Caki2 (cell line): ENCODE measurements around the gene BCO2. TPM values are rescaled to one million over a fixed set of nuclear protein-coding genes. Genes with fewer than 3 reads are reported as not detected.
"Not testable (repeated sequence)": the region's sequence is repeated elsewhere in the genome, so short reads cannot be mapped to it uniquely, and the experiment has no call there.

Experiments used
- DNase-seq: peaks from one replicate; pipeline ENCODE4 v3.0.0-alpha.2; 2015; ENCODE audit warnings: low read depth
- in situ Hi-C: cut with HindIII; loops from 2 replicates; pipeline ENCODE4 v1.10.0; 2016; ENCODE audit warnings: low sequenced_read_pairs, low pct_unique_long_range_greater_than_20kb, mixed read lengths
- total RNA-seq: library from RNA; depleted of rRNA; stranded (reverse); fragments of >200 nt; shearing (Covaris generic); gene quantifications from 2 replicates; pipeline ENCODE4 v1.2.3, GENCODE V29; 2014; ENCODE audit warnings: low replicate concordance; rRNA removed

The BCO2 gene
- 8.1 and 8.9 TPM in 2 replicates for total RNA-seq

GRCh38 chr11:112174789-112175598 is at the start of gene BCO2:
BCO2 (plus strand) TSS chr11:112175512; CDS start chr11:112175602, 90 bp downstream.
- peak; percentile 87 for DNase-seq
- in situ Hi-C loops: no loop called here

GRCh38 chr11:112127056-112127455 is 48.3 kb upstream of the BCO2 start:
- in situ Hi-C loops: no loop called here
- no peak for DNase-seq

DNA sequence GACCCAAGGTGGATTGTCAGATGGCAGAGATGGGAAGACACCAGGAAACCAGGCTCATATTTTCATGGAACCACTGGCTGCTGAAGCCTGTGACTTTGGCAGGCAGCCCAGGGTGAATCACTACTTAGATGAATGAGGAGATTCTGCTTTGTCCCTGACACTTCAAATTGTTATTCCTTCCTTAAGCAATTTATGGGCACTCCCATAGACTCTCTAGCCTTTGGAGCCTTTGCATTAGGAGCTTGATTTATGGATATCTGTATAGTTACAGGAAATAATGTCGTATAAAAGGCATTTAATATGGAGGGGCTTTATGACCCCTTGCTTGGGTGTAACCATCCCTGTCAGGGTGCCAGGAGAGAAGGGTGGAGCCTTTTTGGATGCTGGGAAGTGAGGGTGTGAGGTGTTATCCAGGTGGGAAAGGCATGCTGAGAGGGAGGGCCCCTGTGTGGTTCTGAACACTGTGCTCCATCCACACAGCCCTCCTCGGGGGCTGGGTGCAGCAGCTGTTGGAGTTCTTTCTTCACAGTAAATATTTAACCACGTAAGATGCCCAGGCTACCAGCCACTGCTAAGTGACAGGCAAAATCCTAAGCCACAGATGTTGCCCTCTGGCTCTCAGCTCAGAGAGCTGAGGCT is 46.7 kb upstream of the BCO2 start:
- in situ Hi-C loops: no loop called here
- peak; percentile 82 for DNase-seq

DNA sequence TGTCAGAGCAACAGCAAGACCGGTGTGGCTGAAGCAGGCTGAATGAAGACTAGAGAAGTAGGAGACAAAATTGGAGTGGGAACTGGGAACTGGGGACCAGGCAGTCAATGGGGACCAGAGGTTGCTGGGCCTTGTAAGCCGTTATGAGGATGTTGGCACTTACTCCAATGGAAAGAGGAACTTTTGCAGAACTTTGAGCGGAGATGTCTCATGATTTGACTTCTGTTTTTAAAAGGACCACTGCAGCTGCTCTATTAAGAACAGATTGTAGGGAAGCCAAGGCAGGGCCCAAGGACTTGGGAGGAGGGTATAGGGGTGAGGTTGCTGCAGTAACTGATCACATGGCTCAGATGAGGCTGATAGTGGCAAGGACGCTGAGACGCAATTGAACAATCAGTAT is 45.7 kb upstream of the BCO2 start:
- in situ Hi-C loops: no loop called here
- DNase-seq: no peak

DNA sequence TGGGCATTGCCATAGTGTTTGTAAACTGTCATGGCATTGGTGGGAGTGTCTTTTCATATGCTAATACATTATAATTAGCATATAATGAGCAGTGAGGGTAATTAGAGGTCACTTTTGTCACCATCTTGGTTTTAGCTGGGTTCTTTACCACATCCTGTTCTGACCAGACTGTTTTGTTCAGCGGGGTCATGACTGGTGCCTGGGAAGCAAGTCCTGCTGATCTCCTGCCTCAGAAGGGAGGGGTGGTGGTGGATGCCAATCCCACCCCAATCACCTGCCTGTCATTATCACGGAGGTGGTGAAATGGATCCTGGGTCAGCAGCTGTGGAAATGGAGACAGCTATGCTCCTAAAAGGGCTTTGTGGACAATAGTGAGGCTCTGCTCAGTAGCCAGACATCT is 42.6 kb upstream of the BCO2 start:
- DNase-seq: no peak
- in situ Hi-C loops: no loop called here

DNA sequence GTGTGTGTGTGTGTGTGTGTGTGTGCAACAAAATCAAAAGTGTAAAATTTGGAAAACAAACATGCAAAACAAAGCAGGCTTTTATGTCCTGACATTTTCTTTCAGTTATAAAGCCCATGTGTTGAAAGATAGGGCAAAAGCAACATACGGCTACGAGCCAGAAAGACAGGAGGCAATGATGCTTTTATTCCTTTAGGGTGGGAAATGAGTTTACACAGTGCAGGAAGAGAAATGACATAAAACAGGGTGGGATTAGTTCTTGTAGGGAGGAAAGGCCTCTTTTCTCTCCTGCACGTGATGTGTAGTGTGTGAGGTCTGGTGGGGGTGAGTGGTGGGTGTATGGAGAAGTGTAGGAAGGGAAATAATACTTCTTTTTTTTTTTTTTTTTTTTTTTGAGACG is 40.8 kb upstream of the BCO2 start:
- in situ Hi-C loops: no loop called here
- DNase-seq: no peak

DNA sequence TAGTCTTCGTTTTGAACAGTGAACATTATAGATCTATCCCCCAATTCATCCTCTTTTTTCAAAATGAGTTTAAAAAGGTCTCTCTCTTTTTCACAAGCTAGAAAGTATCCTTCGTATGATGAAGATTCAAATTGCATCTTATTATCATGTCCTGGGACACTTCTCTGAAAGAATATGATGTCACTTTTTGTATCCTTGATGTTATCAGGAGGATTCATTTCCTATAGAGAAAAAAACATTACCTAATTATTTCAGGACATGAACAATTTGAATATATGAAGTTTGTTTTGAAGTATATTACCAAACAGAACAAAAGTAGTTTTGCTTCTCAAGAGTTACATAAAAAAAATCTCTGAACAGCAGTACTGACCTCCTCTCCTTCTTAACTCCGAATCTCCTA is 31.7 kb upstream of the BCO2 start:
- in situ Hi-C loops: no loop called here
- no peak for DNase-seq

DNA sequence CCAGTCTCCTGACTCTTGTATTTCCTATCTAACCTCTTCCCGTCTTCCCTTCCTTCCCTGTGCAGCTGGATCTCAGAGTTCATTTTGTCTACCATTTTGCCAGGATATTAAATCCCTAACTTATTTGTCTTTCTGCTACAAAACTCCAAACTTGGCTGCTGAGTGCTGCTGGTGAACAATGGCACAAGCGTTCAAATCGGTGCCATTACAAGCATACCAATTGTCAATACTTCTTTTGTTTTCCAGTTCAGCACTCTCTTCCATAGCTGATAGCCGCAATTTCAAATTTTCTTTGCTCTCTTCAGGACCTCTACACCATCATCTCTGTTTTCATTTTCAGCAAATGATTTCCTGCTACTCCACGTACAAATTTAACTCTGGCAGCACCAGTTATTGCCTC is 24.8 kb upstream of the BCO2 start:
- in situ Hi-C loops: loop anchor here (10.0 kb wide), 1 partner anchor 46 kb away; no protein-coding TSS in a partner anchor
- no peak for DNase-seq

- in situ Hi-C loops: loop anchor here (10.0 kb wide), 1 partner anchor 52 kb away; no protein-coding TSS in a partner anchor
- no peak for DNase-seq
Observed at GRCh38 chr11:112156153-112156955, 19.0 kb upstream of the BCO2 start.

DNA sequence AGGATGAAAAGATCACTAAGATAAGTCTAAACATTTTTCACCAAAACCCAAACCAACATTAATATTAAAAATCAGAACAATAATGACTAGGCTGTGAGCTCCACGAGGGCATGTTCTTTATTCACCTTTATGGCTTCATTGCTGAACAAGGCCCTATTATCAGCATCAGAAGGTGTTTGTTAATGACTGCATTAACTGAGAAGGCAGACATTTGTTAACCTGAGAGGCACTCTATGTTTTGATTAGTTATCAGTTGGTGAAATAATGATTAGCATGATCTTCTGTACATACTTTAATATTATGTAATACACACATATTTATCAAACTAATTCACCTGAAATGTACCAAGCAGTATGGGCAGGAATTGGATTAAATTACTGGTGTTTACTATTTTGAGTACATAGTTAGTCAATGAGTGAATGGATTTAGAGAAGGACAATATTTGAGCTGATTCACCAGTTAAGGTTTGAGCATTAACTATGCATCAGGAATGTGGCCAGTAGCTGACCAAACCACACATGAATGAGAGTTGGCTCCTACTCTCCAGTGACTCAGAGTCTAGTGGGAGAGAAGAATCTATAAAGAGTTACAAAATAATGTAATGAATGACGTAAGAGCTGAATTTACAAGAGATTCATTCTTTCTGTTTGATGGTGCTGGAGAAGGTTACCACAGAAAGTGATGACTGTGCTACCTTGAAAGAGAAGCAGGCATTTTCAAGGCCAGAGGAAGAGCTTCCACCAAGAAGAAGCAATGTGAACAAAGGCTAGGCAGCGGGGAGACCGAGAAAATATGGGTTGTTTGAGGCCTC is 18.2 kb upstream of the BCO2 start:
- in situ Hi-C loops: loop anchor here (10.0 kb wide), 1 partner anchor 52 kb away; no protein-coding TSS in a partner anchor
- DNase-seq: peak; percentile 94

DNA sequence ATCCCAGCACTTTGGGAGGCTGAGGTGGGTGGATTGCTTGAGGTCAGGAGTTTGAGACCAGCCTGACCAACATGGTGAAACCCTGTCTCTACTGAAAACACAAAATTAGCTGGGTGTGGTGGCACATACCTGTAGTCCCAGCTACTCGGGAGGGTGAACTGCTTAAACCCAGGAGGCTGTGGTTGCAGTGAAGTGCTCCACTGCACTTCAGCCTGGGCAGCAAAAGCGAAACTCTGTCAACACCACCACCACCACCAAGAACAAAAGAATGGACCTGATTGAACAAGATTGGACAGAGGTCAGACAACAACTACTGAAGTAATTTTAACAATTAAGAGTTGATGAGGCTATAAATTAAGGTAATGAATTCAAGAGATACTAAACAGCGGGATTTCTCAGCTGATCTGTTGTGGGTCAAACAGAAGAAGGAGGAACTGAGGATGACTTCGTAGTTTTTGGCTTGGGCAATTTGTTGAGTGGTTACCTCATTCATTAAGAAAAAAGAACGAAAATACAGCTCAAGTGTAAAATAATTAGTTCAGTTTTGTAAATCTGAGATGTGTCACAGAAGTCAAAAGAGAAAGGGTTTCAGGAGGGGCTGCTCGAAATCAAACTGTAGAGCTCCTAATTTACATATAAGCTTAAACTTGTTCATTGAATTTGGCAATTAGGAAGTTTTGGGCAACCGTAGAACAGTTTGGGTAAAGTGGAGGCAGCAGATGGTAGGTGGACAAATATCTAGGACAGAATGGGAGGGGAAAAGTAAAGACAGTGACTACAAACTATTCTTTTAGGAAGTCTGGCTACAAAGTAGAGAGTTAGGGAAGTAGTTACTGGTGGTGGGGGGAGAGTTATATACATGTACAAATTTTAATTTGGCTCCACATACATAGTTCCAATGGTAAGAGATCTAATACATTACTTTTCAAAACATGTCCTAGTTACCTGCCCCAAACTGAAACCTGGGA is 15.9 kb upstream of the BCO2 start:
- DNase-seq: peak; percentile 39
- in situ Hi-C loops: loop anchor here (10.0 kb wide), 1 partner anchor 55 kb away; no protein-coding TSS in a partner anchor

GRCh38 chr11:112160091-112160848 is 15.0 kb upstream of the BCO2 start:
- in situ Hi-C loops: no loop called here
- peak; percentile 28 for DNase-seq

DNA sequence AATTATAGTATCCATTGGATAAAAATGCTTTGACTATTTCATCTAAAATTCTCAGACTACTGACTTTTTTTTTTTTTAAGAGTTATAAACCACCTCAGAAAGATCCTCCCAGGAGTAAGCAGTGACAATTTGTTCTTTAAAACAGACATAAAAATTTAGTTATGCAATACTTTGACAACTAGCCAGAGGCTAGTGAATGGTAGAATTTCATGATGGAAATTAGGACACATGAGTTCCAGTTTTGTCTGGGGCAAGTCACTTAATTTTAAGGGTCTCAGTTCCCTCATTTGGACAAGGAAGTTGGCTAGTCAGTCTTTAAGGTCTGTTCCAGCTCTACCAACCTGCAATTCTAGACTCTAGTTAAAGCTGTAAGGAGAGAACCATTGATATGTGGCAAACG is 14.3 kb upstream of the BCO2 start:
- DNase-seq: peak; percentile 8
- in situ Hi-C loops: no loop called here

DNA sequence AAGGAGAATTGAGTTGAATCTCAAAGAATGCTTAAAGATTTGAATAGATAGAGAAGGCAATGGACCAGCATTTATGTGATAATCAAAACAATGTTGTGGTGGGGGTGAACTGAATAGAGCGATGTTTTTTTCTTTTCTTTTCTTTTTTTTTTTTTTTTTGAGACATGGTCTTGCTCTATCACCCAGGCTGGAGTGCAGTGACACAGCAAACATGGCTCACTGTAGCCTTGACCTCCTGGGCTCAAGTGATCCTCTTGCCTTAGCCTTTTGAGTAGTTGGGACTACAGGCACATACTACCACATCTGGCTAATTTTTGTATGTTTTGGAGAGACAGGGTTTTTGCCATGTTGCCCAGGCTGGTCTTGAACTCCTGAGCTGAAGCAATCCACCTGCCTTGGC is 13.1 kb upstream of the BCO2 start:
- in situ Hi-C loops: not testable (repeated sequence)
- peak; percentile 35 for DNase-seq

- in situ Hi-C loops: no loop called here
- DNase-seq: peak; percentile 45
Observed at GRCh38 chr11:112162761-112163546, 12.4 kb upstream of the BCO2 start.
